ENCODE results near the gene NPFFR2.
"Not testable (repeated sequence)": the region's sequence is repeated elsewhere in the genome, so short reads cannot be mapped to it uniquely, and the experiment has no call there.

NPFFR2 gene

GRCh38 chr4:72031868-72032608 is at the start of gene NPFFR2:
Gene NPFFR2, plus strand, starts transcription at chr4:72032000. Its CDS starts 96,592 bp downstream, at chr4:72128592.
- peak; percentile 8 for DNase-seq (ENCODE audit: low spot score)

- DNase-seq (ENCODE audit: low spot score): no peak
Observed at GRCh38 chr4:71992571-71993312, 39.1 kb upstream of the NPFFR2 start.

- no peak for DNase-seq (ENCODE audit: low spot score)
Observed at GRCh38 chr4:71994559-71994958, 37.2 kb upstream of the NPFFR2 start.

- DNase-seq (ENCODE audit: low spot score): no peak
Observed at GRCh38 chr4:71995297-71995696, 36.5 kb upstream of the NPFFR2 start.

GRCh38 chr4:72006586-72006985 is 25.2 kb upstream of the NPFFR2 start:
- DNase-seq (ENCODE audit: low spot score): peak; percentile 31

GRCh38 chr4:72011906-72012305 is 19.9 kb upstream of the NPFFR2 start:
- DNase-seq (ENCODE audit: low spot score): no peak

- no peak for DNase-seq (ENCODE audit: low spot score)
Observed at GRCh38 chr4:72016011-72016410, 15.8 kb upstream of the NPFFR2 start.

- no peak for DNase-seq (ENCODE audit: low spot score)
Observed at GRCh38 chr4:72019688-72020087, 12.1 kb upstream of the NPFFR2 start.

GRCh38 chr4:72022553-72022952 is 9.2 kb upstream of the NPFFR2 start:
- DNase-seq (ENCODE audit: low spot score): no peak

- DNase-seq (ENCODE audit: low spot score): no peak
Observed at GRCh38 chr4:72055566-72055965, 23.8 kb downstream of the NPFFR2 start.

GRCh38 chr4:72063726-72064125 is 31.9 kb downstream of the NPFFR2 start:
- DNase-seq (ENCODE audit: low spot score): no peak

GRCh38 chr4:72067051-72067450 is 35.3 kb downstream of the NPFFR2 start:
- DNase-seq (ENCODE audit: low spot score): no peak

GRCh38 chr4:72073816-72074215 is 42.0 kb downstream of the NPFFR2 start:
- DNase-seq (ENCODE audit: low spot score): no peak

- no peak for DNase-seq (ENCODE audit: low spot score)
Observed at GRCh38 chr4:72076562-72076961, 44.8 kb downstream of the NPFFR2 start.

GRCh38 chr4:72077346-72077745 is 45.5 kb downstream of the NPFFR2 start:
- DNase-seq (ENCODE audit: low spot score): no peak

- DNase-seq (ENCODE audit: low spot score): no peak
Observed at GRCh38 chr4:72084587-72085011, 52.8 kb downstream of the NPFFR2 start.

GRCh38 chr4:72090606-72091005 is 58.8 kb downstream of the NPFFR2 start:
- DNase-seq (ENCODE audit: low spot score): not testable (repeated sequence)

GRCh38 chr4:72094059-72094797 is 62.4 kb downstream of the NPFFR2 start:
- DNase-seq (ENCODE audit: low spot score): no peak

- DNase-seq (ENCODE audit: low spot score): no peak
Observed at GRCh38 chr4:72107456-72107855, 75.7 kb downstream of the NPFFR2 start.

- DNase-seq (ENCODE audit: low spot score): no peak
Observed at GRCh38 chr4:72109364-72109763, 77.6 kb downstream of the NPFFR2 start.

GRCh38 chr4:72109959-72110497 is 78.2 kb downstream of the NPFFR2 start:
- no peak for DNase-seq (ENCODE audit: low spot score)

GRCh38 chr4:72110886-72111285 is 79.1 kb downstream of the NPFFR2 start:
- no peak for DNase-seq (ENCODE audit: low spot score)
